ENCODE data around the gene VPS13D. TPM values are rescaled to one million over a fixed set of nuclear protein-coding genes. Genes with fewer than 3 reads are reported as not detected.

VPS13D gene
- polyA plus RNA-seq, 3 donors: 3.6 to 20.2 (median 5.1) TPM

GRCh38 chr1:12376236-12377045 is 146.6 kb downstream of the VPS13D start:
- intact Hi-C loops (cut with micrococcal nuclease): no loop called here
- peak overlapping the region; percentile 62 to 92 for H3K4me3 Mint-ChIP-seq
- Histone ChIP-seq H3K9ac (ENCODE audit: insufficient read depth, low read length, poor library complexity, severe bottlenecking) (no peak overlapping the region), H3K4me1 (ENCODE audit: control insufficient read depth in 1 of 2, insufficient read depth in 2 of 2, low read length in 2 of 2) (peaks cover 36 to 37% of the 10 kb centered on the region in 2 donors), H3K9me3 (replicated peaks in 1 of 2; ENCODE audit: control insufficient read depth in 1 of 2, insufficient read depth in 1 of 2, low read length in 2 of 2) (no peaks in the 10 kb centered on the region), H2AFZ (ENCODE audit: insufficient read depth, low read depth, low read length, poor library complexity, severe bottlenecking) (peak overlapping the region; percentile 27), H3K4me2 (replicated peaks; ENCODE audit: extremely low read depth, low read length, poor library complexity, severe bottlenecking) (peak overlapping the region; percentile 70), H3K36me3 (replicated peaks in 1 of 2; ENCODE audit: control insufficient read depth in 1 of 2, insufficient read depth in 2 of 2, low read length in 2 of 2) (peaks cover 15 to 62% of the 10 kb centered on the region in 2 donors), H3K27me3 (ENCODE audit: control insufficient read depth in 2 of 2, insufficient read depth in 2 of 2, low read length in 2 of 2) (no peaks in the 10 kb centered on the region), H4K20me1 (ENCODE audit: insufficient read depth, low read length) (no peaks in the 10 kb centered on the region), H3K79me2 (ENCODE audit: insufficient read depth, low read length) (no peaks in the 10 kb centered on the region), H3K27ac (ENCODE audit: low read depth in 1 of 2, low read length in 2 of 2) (peak overlapping the region; percentile 50 to 73), H3K4me3 (replicated peaks in 1 of 3; ENCODE audit: low read depth in 2 of 3, low read length in 3 of 3) (peak overlapping the region; percentile 13 to 55 (median 37))
- peaks cover 42 to 61% of the 10 kb centered on the region in 2 donors for H3K36me3 Mint-ChIP-seq
- DNase-seq: peak; percentile 68 to 85 (median 79)
- TF ChIP-seq CTCF (IDR thresholded peaks at IDR 0.05): no peak
- peaks cover 0 to 2% (median 0%) of the 10 kb centered on the region in 3 donors for H3K27me3 Mint-ChIP-seq (ENCODE audit: low read depth in 3 of 3)
- peak overlapping the region; percentile 85 to 97 (median 93) for H3K27ac Mint-ChIP-seq
- 9% methylated on average over 2 of the region's 6 CpGs for WGBS (ENCODE audit: insufficient coverage)
- H3K9me3 Mint-ChIP-seq: no peaks in the 10 kb centered on the region
- H3K4me1 Mint-ChIP-seq: peaks cover 34% of the 10 kb centered on the region

- Histone ChIP-seq H3K9me3 (replicated peaks in 1 of 2; ENCODE audit: control insufficient read depth in 1 of 2, insufficient read depth in 1 of 2, low read length in 2 of 2) (peaks cover 0 to under 1% of the 10 kb centered on the region in 2 donors), H2AFZ (ENCODE audit: insufficient read depth, low read depth, low read length, poor library complexity, severe bottlenecking) (no peak overlapping the region), H3K4me3 (replicated peaks in 1 of 3; ENCODE audit: low read depth in 2 of 3, low read length in 3 of 3) (no peak overlapping the region), H3K36me3 (replicated peaks in 1 of 2; ENCODE audit: control insufficient read depth in 1 of 2, insufficient read depth in 2 of 2, low read length in 2 of 2) (peaks cover 41 to 61% of the 10 kb centered on the region in 2 donors), H3K4me2 (replicated peaks; ENCODE audit: extremely low read depth, low read length, poor library complexity, severe bottlenecking) (no peak overlapping the region), H3K4me1 (ENCODE audit: control insufficient read depth in 1 of 2, insufficient read depth in 2 of 2, low read length in 2 of 2) (peaks cover 36% of the 10 kb centered on the region in 2 donors), H3K79me2 (ENCODE audit: insufficient read depth, low read length) (no peaks in the 10 kb centered on the region), H4K20me1 (ENCODE audit: insufficient read depth, low read length) (no peaks in the 10 kb centered on the region), H3K27ac (ENCODE audit: low read depth in 1 of 2, low read length in 2 of 2) (peak overlapping the region in 1 of 2 donors; percentile 68), H3K9ac (ENCODE audit: insufficient read depth, low read length, poor library complexity, severe bottlenecking) (no peak overlapping the region), H3K27me3 (ENCODE audit: control insufficient read depth in 2 of 2, insufficient read depth in 2 of 2, low read length in 2 of 2) (no peaks in the 10 kb centered on the region)
- H3K27me3 Mint-ChIP-seq (ENCODE audit: low read depth in 3 of 3): peaks cover 0 to 2% (median 0%) of the 10 kb centered on the region in 3 donors
- H3K36me3 Mint-ChIP-seq: peaks cover 51 to 59% of the 10 kb centered on the region in 2 donors
- peak overlapping the region in 1 of 2 donors; percentile 16 for H3K4me3 Mint-ChIP-seq
- no CpG with 5 or more reads among the region's 2 CpGs for WGBS (ENCODE audit: insufficient coverage)
- DNase-seq: no peak
- peaks cover 0 to 3% (median 0%) of the 10 kb centered on the region in 7 donors for H3K9me3 Mint-ChIP-seq
- intact Hi-C loops (cut with micrococcal nuclease): no loop called here
- peak overlapping the region in 5 of 7 donors; percentile 4 to 87 (median 69) for H3K27ac Mint-ChIP-seq
- TF ChIP-seq CTCF (IDR thresholded peaks at IDR 0.05): no peak
- peaks cover 42% of the 10 kb centered on the region for H3K4me1 Mint-ChIP-seq
Measured at GRCh38 chr1:12380326-12381249, 150.8 kb downstream of the VPS13D start.

Measured in CD14-positive monocyte (primary cell).